GM18858 (cell line): Measurements from ENCODE around the gene MYO1A.
"Not testable (repeated sequence)": the region's sequence is repeated elsewhere in the genome, so short reads cannot be mapped to it uniquely, and the experiment has no call there.

Source experiments
- ATAC-seq: cut with Tn5 transposase; IDR thresholded peaks from one replicate; pipeline ENCODE4 v1.9.1; 2021; ENCODE audit not compliant: unreplicated experiment

The MYO1A gene

DNA sequence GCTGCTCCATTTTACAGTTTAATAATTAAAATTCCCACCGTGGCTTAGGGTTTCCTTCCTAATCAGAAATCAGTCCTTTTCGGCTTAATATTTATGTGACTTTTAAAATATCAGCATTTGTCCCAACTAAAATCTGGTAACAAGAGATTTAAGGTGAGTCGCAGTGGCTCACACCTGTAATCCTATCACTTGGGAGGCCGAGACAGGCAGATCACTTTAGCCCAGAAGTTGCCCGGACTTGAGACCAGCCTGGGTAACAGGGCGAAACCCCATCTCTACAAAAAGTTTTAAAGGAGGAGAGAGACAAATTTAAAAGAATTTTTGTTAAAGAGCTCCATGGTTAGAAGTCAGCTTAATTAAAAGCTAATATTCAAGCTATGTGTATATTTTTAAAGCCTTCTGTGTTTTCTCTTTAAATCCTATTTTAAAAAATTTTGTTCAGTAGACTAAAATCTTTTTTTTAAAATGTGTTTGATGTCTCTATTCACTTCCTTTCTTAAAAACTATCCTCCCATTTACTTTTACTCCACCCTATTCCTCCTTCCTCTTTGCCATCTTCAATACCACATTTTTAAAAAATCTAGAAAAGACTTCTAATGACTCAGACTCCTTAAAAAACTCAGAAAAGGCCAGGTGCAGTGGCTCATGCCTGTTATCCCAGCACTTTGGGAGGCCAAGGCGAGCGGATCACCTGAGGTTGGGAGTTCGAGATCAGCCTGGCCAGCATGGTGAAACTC is 29.8 kb downstream of the MYO1A start:
- ATAC-seq: no peak

DNA sequence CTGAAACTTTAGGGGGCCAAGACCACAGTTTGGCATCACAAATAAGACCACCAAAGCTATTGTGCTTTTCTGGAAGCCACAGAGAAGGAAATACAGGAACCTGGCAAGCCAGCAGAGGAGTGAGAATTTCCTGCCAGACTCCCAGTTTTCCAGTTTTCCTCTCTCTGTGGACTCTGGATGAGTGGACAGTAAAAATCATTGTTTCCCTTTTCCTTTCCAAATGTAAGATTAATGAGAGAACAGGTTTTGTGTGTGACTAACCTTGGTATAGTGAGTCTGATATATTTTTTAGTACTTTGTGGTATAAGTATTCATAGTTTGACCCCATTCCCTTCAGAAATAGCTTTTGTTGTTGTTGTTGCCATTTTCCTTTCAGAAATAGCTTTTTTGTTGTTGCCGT is 31.0 kb downstream of the MYO1A start:
- ATAC-seq: no peak

DNA sequence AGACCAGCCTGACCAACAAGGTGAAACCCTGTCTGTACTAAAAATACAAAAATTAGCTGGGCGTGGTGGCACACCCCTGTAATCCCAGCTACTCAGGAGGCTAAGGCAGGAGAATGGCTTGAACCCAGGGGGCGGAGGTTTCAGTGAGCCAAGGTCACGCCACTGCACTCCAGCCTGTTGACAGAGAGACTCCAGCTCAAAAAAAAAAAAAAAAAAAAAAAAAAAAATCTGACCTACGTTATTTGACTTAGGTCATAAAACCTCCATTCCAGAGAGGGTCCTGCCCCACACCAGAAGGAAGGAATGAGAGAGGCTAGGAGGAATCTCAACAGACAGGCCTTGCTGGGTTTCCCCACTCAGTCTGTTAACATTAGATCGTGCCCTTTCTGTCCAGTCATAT is 31.6 kb downstream of the MYO1A start:
- not testable (repeated sequence) for ATAC-seq

DNA sequence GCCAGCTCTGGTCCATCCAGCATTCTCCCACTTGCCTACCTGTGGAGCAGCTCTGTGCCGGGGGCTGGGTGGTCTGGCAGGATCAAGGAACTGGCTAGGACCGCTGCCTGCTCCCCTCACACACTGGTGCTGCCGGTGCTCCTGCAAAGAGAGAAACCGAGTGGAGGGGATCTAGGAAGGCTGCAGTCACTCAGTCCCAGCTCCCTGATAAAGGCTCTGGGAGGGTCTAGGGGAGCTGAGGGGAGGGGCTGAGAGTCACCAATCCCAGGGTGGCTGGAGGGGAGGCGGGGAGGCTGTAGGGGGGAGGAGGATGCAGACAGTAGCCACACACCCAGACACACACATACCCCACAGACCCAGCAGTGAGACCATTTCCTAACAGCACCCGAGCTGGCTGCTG is 33.6 kb downstream of the MYO1A start, which contains the start of gene TAC3:
TSS of gene TAC3 (minus strand) at position 182 of the 400 bp plus-strand sequence. CDS start 732 bp downstream, outside the sequence.
- no peak for ATAC-seq

DNA sequence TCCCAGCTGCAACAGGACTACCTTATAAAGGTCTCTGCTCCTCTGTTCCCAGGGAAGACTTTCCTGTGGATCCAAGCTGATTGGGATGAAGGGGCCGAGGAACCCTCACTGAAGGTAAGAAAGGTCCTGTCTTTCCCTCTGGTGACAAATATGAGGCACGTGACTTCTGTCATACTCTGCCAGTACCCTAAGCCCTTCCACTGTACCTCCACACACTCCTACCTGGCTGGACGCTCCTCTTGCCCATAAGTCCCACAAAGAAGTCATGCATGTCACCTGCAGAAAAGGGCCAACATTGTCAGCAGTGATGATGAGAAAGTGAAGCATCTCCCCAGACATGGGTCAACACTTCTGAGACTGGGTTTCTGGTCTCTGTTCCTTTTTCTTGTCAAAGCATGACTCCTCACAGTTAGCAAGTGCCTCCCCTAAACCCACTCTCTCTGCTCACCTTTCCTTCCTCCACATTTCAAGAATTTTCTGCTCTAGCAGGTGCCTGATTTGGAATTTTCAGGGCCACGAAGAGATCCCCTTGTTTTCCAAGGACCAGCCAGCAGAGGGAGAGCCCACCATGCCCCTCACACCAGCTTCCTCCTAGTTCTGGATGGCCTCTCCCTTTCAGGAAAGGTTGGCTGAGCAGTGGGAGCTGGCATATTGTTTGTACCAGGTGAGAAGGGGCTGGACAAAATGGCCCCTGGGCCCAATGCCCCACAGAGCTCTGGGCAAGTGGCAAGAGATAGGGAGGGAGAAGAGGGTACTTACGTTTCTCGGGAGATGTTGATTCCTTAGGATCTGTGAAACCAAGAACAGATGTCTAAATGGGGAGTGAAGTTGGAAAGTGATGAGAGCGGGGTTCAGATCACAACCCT is 37.1 kb downstream of the MYO1A start:
- peak; percentile 77 for ATAC-seq

DNA sequence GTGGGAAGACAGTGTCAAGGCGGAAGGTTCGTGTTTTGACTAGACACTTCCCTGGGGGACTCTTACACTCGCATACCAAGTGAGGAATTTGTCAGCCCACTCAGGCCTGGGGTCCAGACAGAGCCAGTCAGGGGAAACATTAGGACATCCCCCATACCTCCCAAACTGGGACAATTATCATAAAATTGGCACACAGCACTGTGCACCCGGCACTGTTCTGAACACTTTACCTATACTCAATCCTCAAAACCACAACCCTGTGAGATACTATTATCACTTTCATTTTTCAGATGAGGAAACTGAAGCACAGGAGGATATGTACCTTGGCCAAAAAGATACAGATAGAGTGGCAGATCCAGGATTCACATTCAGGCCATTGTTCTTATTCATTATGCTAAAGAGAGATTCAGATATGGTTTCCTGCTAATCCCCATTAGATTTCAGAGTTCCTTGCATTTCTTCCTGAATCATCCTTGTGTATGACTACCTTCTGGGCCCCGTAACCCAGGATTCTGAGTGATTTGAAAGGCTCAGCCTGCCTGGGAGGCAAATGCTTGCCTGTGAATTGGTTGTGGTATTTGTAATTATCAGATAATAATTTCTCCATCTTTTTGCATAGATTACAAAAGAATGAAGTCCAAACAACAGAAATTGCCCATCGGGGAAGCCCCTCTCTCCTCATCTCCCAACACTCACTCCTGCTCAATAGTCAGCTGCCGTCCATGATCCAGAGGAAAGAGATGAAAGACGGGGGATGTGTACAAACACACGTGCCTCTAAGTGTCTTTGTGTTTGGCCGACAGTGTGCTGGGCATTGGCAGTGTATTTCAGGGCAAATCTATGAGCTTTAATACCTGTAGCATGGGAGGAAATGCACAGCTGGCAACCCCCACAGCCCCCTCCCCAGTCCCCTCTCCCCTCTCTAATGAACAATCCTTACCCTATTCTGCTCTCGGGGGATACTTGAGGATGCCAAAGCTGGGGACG is 38.2 kb downstream of the MYO1A start:
- peak; percentile 50 for ATAC-seq

DNA sequence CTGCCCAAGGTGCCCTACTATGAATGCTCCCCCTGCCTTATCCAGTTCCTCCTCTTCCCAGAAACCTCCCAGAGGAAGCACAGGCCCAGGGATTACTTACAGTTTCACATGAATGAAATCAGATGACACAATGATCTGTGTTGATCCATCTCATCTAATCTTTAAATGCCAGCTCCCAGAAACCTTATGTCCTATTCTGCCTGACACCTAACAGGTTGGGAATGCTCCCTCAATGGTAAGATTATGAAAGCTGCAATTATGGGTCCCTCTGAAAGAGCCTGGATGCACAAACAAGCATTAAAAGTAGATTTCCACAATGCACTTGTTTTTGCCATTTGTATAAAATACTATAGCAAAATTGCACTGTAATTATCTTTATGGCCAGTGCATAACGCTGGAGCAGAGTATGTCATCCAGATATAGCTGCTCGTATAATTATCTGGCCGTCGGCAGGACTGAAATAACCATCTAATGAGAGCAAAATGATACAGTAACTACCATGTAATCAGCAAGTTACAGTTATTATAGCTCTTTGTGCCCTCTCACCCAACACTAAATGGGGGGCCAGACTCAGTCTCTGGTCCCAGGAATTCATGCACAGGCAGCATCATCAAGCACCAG is 39.2 kb downstream of the MYO1A start:
- no peak for ATAC-seq

DNA sequence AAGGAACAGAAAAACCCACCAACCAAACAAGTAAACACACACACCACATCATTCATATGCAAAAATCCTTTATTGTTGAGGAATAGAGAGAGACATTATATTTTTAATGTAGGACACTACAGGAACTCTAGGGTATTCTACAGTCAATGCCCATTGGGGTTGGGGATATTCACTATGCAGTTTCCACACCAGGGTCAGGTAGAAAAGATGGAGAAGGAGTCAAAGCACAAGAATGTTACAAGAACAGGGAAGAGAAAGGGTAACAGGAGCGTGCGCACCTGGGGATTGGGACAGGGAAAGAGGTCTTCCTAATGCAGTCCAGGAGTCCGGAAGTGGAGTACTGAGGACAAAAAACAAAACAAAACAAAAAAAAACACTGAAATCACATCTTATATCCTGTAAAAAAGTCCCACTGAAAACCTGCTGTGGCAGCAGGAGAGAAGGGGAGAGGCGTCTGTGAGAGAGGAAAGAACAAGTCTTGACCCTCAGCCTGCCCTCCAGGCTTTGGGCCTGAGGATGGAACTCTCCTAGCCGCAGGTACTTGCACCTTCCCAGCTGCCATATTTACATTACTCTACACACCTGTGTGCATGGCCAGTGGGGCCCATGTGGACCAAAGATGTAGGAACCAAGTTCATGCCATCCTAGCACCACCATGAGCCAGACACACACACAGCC is 39.8 kb downstream of the MYO1A start:
- ATAC-seq: no peak

DNA sequence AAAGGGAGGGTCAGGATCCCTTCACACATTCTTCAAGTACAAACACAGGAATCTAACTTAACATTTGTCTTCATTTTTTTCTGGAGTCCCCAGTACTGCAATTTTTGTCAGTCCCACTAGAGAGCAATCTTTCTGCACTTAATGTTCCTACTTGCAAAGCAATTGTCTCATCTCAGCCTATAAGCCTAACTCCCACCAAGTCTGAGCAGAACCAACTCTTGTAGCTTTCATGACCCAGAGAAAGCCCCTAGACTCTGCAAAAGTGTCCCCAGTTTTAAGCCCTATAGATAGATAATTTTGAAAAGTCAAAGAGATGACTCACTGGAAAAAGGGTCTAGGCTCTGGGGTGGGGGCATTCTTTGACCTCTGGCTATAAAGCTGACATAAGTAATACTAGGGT is 41.8 kb downstream of the MYO1A start:
- no peak for ATAC-seq

DNA sequence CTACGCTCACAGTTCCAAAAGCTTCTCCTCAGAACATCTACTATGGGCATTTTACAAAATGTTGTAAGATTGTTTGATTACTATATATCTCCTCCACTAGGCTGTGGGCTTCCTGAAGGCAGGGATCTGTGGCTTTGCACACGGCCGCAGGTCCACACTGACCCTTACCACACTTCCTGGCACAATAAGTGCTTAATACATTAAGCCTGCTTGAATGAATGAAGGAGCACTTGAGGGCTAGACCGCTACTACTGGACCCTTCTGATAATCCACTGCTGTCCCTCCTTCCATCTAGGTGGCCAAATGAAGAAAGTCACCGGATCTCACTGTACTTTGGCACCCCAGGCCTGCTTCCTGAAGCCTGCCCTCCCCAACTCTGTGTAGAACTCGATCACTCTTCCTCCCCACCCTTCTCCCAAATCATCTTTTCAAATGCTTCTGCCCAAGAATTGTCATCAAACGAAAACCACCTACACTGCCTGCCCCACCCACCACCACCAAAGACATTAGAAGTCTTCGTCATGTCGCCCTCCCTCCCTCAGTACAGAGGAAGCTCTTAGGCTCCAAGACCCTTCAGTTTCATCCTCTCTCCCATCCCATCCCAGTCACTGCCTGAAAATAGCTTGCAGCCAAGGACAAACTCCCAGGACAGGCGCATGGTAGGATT is 43.0 kb downstream of the MYO1A start:
- no peak for ATAC-seq

DNA sequence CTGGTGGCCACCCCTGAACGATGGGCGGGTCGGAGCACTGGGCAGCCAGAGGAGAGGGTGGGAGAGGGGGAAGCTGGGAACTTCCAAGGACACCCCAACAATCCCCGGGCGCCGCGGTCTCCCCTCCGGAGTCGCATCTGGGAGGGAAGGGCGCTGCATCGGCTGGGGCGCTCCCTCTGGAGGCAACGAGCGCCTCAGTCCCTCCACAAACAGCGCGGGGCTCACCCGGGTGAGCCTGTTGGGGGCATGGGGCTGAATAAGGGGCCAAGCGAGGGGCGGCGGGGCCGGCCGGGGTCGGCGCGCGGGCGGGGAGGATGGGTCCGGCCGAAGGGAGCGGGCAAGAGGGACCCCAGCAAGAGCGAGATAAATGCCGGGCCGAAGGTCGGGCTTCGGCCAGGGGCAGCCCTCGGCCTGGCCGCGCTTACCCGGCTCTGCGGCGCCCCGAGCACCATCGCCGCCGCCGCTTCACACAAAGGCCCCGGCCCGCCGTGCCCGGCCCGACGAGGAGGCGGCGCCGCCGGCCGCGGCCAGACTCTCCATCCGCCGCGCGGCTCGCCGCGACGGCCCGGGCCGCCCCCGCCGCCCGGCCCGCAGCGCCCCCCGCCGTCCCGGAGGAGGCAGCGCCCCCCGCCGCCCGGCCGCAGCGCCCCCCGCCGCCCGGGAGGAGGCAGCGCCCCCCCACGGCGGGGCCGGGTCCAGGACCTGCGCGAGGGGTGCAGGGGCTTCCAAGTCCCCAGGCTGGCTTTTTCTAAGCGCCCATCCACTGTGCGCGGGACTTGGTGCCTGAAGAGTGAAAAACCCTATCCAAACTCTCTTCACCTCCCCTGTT is 43.7 kb downstream of the MYO1A start, which contains the start of gene ZBTB39:
TSS of gene ZBTB39 (minus strand) at position 567 of the 829 bp plus-strand sequence. CDS start 1,629 bp downstream, outside the sequence.
- no peak for ATAC-seq

DNA sequence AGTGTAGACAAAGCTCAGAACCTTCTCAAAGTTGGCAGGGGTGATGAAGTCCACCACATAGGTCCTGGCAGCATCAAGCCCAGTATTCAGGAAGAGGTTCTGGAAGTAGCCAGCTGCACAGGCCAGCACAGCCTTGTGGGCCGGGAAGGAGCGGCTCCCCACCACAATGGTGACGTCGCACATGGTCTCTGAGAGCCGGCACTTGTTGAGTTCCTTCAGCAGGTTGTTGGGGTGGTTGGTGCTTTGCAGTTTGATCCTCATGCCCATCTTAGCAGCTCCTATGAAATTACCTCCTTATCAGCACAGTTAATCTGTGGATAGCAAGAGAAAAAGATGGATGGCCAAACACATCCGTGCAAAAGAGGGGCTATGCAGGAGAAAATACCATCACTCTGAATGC is 45.3 kb downstream of the MYO1A start:
- no peak for ATAC-seq

DNA sequence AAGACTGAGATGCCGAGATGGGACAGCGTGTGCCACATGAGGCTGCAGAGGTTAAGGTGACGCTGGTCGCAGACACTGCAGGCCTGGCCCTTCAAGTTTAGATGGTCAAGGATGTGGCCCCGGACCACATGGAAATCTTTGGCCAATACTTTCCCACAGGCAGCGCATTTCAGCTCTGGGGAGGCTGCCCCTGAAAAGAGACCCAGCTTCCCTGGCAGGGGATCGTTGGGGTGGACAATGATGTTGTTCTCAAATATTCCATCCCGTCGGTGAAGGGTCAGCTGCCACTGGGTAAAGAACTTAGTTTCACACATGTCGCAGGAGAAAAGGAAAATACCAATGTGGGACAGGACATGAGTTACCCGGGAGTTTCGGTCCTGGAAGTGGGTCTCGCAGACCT is 46.5 kb downstream of the MYO1A start:
- ATAC-seq: no peak

DNA sequence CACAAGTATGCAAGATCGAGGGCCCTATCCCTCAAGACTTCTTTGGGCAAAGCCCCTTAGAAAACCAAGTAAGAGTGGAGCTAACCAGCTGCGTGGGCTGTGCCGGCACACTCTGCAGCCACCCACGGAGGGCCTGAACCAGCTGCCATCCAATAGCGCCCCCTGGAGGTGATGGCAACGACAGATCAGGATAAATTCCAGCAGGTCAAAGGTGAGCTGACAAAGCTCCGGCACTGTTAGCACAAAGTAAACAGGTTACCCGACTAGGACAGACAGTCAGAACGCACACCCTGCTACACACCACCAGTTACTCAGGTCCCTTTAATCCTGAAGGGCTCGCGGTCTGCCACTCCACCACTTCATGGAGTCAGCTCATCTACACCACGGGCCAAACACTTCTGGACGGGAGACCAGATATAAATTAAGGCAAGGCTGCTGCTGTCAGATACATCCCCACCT is 48.5 kb downstream of the MYO1A start:
- ATAC-seq: no peak

DNA sequence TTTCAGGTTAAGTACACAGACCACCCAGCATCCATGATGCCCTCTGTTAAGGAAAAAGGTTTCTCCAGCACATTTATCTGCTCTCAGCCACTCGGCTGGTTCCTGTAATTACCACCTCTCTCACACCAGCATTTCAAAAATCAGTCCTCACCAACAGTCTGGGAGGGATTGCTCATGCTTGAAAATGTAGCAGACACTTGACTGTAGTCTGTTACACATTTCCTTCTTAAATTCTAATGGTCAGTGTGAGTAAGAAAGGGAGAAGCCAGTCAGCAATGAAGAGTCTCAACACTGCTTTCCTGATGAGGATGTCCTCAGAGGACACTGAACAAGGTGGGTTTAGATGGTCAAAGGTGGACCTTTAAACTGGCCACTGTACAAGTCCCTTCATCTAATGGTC is 49.5 kb downstream of the MYO1A start:
- no peak for ATAC-seq

DNA sequence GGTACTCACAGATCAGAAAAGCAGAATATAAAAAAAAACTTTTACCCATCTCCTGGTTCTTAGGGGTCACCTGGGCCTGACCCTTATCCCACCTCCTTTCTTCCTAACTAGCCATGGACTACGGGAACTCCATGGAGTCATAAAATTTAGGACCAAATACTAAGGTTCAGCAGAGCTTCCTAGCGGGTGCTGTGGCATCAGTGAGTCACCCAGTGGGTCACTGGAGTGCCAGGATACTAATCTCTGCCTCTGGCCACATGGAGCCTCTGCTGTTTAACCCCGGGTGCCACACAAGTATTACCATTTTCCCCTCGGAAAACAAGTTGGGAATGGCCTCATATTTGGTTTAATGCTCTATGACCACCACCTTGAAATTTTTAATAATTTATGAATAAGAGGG is 50.5 kb downstream of the MYO1A start:
- ATAC-seq: no peak

DNA sequence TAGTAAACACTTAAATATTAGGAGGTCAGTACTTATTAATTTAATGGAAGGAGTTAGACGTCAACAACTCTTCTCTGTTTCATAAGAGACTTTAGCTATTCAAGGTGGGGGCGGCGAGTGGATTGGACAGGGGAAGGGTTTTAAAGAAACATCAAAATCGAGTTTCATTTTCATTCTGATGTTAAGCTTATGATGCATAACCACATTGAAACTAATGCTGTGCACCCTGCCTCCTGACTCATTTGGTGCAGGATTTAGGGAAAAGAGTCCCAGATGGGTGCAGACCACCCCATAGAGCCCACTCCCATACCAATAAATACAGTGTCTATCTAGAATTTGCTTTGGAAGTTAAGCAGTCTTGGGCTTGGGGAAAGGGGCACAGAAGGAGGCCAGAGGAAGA is 50.9 kb downstream of the MYO1A start:
- ATAC-seq: peak; percentile 73

DNA sequence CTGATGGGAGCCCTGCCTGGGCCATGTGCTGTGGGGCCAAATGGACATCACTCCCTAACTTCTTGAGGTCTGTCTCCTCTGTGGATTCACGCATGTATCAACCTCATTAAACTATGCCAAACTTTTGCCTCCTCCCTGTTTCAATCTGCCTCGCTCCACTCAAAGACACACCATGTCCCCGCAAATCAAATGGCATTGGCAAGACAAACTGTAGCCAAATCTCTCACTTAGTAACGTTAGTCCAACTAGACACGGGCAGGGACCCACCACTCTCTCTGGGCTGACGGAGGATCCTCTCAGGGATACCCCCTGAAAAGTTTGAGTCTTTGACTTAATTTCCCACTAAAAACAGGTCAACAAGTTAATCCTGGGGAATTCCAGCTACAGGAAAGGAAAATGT is 51.6 kb downstream of the MYO1A start:
- ATAC-seq: no peak
